AG04449 (cell line): Measurements from ENCODE around the gene MSL3.

Source experiments
- CTCF ChIA-PET: fragments of 350-600 bp; formaldehyde crosslinking; extraction: SDS; loops from one replicate; lab custom pipeline; 2021; ENCODE audit warnings: antibody characterized with exemption; lab: Yijun Ruan, JAX
- POLR2A ChIA-PET: fragments of 400-600, 350-600 bp; formaldehyde crosslinking; extraction: SDS; loops from one replicate; lab custom pipeline; 2020; ENCODE audit warnings: antibody characterized with exemption, inconsistent platforms; lab: Yijun Ruan, JAX
- DNase-seq: peaks from one replicate; pipeline ENCODE4 v3.0.0-alpha.2; 2010; ENCODE audit warnings: low read depth, low spot score
- H3K4me3 ChIP-seq: 2 replicates; pipeline ENCODE4 v1.5.1; 2011; ENCODE audit warnings: low read depth, mild to moderate bottlenecking, control low read depth, low read length
- TF ChIP-seq, protein P1 (sequence below): IDR thresholded peaks from one replicate; pipeline ENCODE4 v1.5.1; 2011; ENCODE audit warnings: mild to moderate bottlenecking, moderate library complexity, low read length, control low read depth, inconsistent platforms; ENCODE audit not compliant: insufficient read depth; ENCODE audit errors: missing control alignments

The MSL3 gene

GRCh38 chrX:11791090-11791489 lies 33.1 kb downstream of the MSL3 start:
- TF ChIP-seq, protein P1, sequence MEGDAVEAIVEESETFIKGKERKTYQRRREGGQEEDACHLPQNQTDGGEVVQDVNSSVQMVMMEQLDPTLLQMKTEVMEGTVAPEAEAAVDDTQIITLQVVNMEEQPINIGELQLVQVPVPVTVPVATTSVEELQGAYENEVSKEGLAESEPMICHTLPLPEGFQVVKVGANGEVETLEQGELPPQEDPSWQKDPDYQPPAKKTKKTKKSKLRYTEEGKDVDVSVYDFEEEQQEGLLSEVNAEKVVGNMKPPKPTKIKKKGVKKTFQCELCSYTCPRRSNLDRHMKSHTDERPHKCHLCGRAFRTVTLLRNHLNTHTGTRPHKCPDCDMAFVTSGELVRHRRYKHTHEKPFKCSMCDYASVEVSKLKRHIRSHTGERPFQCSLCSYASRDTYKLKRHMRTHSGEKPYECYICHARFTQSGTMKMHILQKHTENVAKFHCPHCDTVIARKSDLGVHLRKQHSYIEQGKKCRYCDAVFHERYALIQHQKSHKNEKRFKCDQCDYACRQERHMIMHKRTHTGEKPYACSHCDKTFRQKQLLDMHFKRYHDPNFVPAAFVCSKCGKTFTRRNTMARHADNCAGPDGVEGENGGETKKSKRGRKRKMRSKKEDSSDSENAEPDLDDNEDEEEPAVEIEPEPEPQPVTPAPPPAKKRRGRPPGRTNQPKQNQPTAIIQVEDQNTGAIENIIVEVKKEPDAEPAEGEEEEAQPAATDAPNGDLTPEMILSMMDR: no peak
- ChIA-PET CTCF (no interaction called here), POLR2A (no interaction called here)
- H3K4me3 ChIP-seq: no peak overlapping the region
- no peak for DNase-seq

- no peak overlapping the region for H3K4me3 ChIP-seq
- POLR2A ChIA-PET: no interaction called here
- TF ChIP-seq, protein P1: no peak
- DNase-seq: no peak
- CTCF ChIA-PET: no interaction called here
Observed at GRCh38 chrX:11791537-11791936, 33.5 kb downstream of the MSL3 start.

GRCh38 chrX:11792461-11793421 lies 34.7 kb downstream of the MSL3 start:
- POLR2A ChIA-PET: no interaction called here
- no peak for DNase-seq
- TF ChIP-seq, protein P1: no peak
- CTCF ChIA-PET: no interaction called here
- no peak overlapping the region for H3K4me3 ChIP-seq

- POLR2A ChIA-PET: no interaction called here
Observed at GRCh38 chrX:11793734-11794133, 35.7 kb downstream of the MSL3 start.

DNA sequence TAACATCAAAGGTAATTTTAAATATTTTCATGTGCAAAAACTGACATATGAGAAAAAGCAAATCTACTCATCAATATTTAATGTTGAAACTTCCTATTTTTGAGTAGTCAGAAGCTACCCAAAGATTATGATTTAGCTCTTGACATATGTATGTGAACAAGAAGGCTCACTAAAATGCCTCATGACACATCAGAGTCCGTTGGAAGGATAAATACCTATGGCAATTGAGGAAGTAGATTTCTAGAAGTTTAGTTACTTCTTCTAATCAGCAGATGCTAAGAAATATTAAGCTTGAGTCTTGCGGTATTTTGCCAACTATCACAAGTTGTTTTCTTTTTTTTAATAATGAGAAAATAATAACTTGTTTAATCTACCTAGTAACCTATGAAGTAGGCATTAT lies 55.3 kb downstream of the MSL3 start:
- ChIA-PET POLR2A (no interaction called here), CTCF (interaction anchor here (0.9 kb wide), 1 partner anchor 26 kb away, joined by 3 read pairs; no protein-coding TSS in a partner anchor)
- TF ChIP-seq, protein P1: no peak
- no peak overlapping the region for H3K4me3 ChIP-seq
- no peak for DNase-seq

More at GRCh38 chrX:11793734-11794133, 35.7 kb downstream of the MSL3 start:
- CTCF ChIA-PET: no interaction called here
- no peak overlapping the region for H3K4me3 ChIP-seq
- no peak for DNase-seq
- TF ChIP-seq, protein P1: no peak
